GM12873 (cell line): ENCODE measurements around the gene EPS8L3.

Experiments used
- TF ChIP-seq, protein P1 (sequence below): IDR thresholded peaks from 2 replicates; pipeline ENCODE4 v1.5.1; 2012; ENCODE audit warnings: low read depth, mild to moderate bottlenecking, moderate library complexity, low read length, control low read depth; ENCODE audit not compliant: insufficient read depth; ENCODE audit errors: missing control alignments

EPS8L3 gene, protein sequence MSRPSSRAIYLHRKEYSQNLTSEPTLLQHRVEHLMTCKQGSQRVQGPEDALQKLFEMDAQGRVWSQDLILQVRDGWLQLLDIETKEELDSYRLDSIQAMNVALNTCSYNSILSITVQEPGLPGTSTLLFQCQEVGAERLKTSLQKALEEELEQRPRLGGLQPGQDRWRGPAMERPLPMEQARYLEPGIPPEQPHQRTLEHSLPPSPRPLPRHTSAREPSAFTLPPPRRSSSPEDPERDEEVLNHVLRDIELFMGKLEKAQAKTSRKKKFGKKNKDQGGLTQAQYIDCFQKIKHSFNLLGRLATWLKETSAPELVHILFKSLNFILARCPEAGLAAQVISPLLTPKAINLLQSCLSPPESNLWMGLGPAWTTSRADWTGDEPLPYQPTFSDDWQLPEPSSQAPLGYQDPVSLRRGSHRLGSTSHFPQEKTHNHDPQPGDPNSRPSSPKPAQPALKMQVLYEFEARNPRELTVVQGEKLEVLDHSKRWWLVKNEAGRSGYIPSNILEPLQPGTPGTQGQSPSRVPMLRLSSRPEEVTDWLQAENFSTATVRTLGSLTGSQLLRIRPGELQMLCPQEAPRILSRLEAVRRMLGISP

DNA sequence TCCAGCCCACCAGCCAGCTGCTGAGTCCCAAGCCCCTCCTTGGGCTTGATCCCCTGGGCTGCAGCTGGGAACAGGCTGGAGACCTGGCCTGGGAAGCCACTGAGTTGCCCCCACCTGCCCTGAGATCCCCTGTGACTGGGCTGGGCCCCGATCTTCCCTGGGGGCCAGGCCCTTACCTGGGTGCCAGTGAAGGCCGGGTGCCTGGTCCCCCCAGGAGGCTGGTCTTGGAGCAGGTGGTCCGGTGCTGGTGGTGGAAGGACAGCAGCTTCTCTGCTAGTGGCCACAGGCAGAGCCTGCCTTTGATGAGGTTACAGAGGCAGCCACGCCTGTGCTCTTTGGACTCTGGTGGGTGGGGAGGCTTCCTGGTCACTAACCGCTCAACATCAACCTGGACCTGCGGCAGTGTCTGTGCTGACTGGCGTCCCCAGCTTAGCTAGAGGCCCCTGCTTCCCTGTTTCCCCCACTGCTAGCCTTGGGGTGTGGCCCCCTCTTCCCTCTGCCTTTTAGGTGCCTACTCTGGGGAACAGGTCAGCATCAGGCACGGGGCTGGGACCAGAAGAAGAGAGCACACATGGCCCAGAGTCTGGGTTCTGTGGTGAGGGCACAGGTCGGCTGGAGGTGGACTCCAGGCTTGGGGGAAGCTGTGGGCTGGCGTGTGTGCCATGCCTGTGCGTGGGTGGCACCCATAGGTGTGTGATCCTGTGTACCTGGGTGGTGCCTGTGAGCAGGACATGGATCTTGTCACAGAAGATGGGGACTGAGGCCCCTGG is at the start of gene EPS8L3:
Gene EPS8L3 (minus strand): TSS at position 278 of the 770 bp plus-strand sequence. CDS start 2,174 bp downstream, outside the sequence.
- TF ChIP-seq, protein P1, sequence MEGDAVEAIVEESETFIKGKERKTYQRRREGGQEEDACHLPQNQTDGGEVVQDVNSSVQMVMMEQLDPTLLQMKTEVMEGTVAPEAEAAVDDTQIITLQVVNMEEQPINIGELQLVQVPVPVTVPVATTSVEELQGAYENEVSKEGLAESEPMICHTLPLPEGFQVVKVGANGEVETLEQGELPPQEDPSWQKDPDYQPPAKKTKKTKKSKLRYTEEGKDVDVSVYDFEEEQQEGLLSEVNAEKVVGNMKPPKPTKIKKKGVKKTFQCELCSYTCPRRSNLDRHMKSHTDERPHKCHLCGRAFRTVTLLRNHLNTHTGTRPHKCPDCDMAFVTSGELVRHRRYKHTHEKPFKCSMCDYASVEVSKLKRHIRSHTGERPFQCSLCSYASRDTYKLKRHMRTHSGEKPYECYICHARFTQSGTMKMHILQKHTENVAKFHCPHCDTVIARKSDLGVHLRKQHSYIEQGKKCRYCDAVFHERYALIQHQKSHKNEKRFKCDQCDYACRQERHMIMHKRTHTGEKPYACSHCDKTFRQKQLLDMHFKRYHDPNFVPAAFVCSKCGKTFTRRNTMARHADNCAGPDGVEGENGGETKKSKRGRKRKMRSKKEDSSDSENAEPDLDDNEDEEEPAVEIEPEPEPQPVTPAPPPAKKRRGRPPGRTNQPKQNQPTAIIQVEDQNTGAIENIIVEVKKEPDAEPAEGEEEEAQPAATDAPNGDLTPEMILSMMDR = no peak

DNA sequence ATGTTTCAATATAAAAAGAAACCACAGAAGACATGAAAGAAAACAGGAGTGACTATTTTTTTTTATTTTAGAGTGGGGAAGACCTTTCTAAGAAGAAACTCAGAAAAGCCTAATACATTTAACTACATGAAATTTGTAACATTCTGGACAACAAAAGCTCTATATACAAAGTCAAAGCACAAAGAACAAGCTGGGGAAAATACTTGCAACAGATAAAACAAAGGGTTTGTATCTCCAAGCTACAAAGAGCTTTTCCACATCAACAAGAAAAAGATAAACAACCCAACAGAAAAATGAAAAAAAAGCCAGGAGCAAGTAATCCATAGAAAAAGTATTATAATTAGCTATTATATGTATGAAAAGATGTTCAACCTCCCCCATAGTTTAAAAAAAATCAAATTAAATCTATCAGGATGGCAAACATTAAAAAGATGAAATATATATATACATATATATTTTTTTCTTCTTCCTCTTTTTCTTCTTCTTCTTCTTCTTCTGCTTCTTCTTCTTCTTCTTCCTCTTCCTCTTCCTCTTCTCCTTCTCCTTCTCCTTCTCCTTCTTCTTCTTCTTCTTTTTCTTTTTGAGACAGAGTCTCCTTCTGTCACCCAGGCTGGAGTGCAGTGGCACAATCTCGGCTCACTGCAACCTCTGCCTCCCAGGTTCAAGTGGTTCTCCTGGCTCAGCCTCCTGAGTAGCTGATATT is 49.1 kb upstream of the EPS8L3 start:
- TF ChIP-seq, protein P1 = no peak

DNA sequence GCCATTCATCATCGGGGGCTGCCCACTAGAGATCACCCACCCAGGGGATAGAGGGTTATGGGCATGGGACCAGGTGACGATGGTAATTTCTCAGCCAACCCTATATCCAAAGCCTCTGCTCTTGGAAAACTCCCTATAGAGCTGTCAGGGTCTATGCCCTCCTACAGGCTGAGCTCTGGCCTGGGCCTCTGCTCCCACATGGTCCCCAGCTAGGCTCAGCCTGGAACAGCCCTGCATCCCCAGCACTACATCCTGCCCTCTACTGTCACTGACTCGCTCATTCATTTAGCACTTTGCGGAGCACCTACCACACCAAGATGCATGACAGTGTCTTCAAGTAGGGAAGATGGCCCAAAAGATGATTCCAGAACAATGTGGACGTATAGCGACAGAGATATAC is 45.0 kb upstream of the EPS8L3 start:
- TF ChIP-seq, protein P1 = no peak

DNA sequence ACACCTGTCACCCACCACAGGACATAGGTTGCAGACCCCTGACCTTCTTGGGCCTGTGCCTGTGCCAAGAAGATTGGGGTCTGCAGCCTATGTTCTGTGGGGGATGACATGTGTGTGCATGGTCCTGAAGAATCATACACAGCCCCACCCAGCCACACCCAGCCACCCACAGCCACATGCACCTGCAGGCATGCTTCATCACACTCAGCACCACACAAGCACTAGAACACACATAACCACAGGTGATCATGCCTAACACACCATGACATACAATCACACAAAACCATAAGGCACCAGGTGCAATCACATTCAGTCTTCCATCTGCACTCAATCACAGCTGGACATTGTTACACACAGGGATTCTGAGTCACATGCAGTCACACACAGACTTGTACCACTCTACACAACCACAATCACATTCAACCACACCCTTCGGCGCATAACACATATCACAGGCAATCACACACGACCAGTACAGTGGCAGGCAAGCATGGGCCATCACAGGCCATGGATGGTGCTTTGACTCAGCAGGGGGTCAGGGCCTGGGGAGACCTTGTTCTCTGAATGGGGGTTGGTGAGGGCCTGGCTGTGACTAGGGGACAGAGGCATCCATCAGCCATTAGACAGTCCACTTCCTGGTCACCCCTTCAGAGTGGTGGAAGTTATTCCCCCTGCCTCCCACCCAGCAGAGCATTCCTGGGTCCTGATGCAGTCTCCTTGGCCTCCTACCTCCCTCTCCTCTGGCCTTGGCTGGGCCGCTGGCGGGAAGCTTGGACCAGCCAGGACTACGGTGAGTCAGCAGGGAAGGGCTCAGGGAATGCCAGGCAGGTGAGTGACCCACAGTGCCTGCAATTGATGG is 44.3 kb upstream of the EPS8L3 start:
- TF ChIP-seq, protein P1 = no peak

DNA sequence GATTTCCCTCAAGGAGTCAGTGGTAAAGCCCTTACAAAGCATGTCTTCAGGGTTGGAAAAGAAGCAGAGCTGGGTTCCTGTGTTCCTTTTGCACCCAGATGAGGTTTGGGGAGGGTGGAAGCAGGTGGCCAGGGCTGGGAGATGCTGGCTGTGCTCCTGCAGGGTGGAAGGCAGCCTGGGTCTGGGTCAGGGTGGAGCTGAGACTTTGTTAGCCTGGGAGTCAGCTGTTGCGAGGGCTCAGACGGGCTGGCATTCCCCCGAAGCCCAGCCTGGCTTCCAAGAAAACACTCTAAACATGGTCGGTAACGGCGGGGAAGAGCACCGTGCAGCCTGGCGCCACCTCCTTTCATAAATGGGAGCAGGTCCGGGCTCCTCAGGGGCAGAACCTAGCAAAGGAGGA is 43.7 kb upstream of the EPS8L3 start:
- TF ChIP-seq, protein P1 = no peak

DNA sequence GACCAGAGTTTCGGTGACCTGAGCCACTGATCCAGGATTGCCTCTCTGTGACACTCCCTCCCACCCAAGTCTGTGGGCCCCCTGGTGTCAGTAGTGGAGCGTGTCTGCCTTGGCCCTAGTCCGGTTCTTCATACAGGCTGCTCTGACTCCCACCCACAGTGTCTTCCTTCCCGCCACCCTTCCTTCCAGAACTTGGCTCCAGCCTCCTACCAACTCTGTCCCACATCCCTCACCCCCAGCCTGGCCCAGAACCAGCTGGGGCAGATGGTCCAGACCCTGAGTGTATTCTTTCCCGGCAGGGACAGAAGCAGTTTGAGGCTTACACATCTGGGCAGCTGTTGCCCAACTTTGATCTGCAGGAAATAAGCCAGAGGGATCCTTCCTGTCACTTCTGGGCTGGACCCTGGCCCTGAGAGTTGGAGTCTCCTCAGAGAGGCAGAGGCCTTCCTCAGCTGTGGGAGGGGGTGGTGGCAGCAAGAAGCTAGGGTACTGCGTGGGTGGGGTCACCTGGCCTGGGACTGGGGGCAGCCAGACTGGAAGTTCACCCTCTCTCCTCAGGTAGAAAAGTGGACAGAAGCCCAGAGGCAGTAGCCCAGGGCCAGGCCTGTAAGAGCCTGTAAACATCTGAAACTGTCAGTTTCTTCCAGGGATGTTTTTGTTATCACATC is 43.1 kb upstream of the EPS8L3 start:
- TF ChIP-seq, protein P1 = no peak
